ENCODE data around the gene NR2C1.

DNA sequence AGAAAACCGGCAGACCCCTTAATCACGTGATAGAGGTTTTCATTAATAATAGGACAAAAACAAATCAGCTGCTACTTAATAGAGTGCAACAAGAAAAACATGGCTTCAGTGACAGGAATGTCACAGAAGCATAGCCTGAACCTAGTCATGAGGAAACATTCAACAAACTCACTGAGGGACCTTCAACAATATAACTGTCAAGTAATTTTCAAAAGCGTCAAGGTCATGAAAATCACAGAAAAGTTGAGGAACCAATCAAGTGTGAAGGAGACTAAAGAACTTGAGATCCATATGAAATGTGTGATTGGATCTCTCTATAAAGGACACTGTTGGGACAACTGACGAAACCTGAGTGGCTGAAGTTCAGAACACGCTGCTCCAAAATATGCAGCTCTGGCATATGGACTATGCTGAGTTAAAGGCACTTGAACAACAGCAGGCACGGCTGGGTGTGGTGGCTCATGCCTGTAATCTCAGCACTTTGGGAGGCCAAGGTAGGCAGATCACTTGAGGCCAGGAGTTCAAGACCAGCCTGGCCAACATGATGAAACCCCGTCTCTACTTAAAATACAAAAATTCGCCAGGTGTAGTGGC lies 86.2 kb downstream of the NR2C1 start:
- TF ChIP-seq, protein P1, sequence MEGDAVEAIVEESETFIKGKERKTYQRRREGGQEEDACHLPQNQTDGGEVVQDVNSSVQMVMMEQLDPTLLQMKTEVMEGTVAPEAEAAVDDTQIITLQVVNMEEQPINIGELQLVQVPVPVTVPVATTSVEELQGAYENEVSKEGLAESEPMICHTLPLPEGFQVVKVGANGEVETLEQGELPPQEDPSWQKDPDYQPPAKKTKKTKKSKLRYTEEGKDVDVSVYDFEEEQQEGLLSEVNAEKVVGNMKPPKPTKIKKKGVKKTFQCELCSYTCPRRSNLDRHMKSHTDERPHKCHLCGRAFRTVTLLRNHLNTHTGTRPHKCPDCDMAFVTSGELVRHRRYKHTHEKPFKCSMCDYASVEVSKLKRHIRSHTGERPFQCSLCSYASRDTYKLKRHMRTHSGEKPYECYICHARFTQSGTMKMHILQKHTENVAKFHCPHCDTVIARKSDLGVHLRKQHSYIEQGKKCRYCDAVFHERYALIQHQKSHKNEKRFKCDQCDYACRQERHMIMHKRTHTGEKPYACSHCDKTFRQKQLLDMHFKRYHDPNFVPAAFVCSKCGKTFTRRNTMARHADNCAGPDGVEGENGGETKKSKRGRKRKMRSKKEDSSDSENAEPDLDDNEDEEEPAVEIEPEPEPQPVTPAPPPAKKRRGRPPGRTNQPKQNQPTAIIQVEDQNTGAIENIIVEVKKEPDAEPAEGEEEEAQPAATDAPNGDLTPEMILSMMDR (conservative IDR thresholded peaks at IDR 0.05), result no peak
- no peak for TF ChIP-seq ZFX (IDR thresholded peaks at IDR 0.05)

Measured in C4-2B (cell line).